Progenitor cell of endocrine pancreas (in vitro differentiated cells): ENCODE results near the gene DPP6. TPM values are rescaled to one million over a fixed set of nuclear protein-coding genes. Genes with fewer than 3 reads are reported as not detected.
A peak's percentile ranks its signal among the peaks of the same experiment; 100 is the strongest.

Source experiments
- DNase-seq: peaks from one replicate; pipeline ENCODE4 v3.0.0; 2021; ENCODE audit warnings: low spot score; ENCODE audit not compliant: unreplicated experiment
- H3K27ac Mint-ChIP-seq: 2 replicates; pipeline ENCODE4 v1.8.0; 2021; ENCODE audit warnings: mild to moderate bottlenecking, moderate library complexity, mixed read lengths
- H3K27me3 Mint-ChIP-seq: 2 replicates; pipeline ENCODE4 v1.8.0; 2021; ENCODE audit warnings: mixed read lengths
- H3K36me3 Mint-ChIP-seq: 2 replicates; pipeline ENCODE4 v1.8.0; 2022; ENCODE audit warnings: mixed read lengths; ENCODE audit not compliant: insufficient read depth
- H3K4me1 Mint-ChIP-seq: 2 replicates; pipeline ENCODE4 v1.8.0; 2021; ENCODE audit warnings: low read depth, mixed read lengths
- H3K4me3 Mint-ChIP-seq: 2 replicates; pipeline ENCODE4 v1.8.0; 2021; ENCODE audit warnings: low read depth, mild to moderate bottlenecking, moderate library complexity, mixed read lengths
- H3K9me3 Mint-ChIP-seq: 2 replicates; pipeline ENCODE4 v1.8.0; 2021; ENCODE audit warnings: low read depth, mixed read lengths
- CTCF ChIP-seq: fragments of 200-600 bp; sonication (generic); IDR thresholded peaks from one replicate; pipeline ENCODE4 v1.5.0; 2021; ENCODE audit warnings: antibody characterized with exemption, mild to moderate bottlenecking; ENCODE audit not compliant: unreplicated experiment
- total RNA-seq: library from RNA; stranded (reverse); gene quantifications from 2 replicates; pipeline ENCODE4 v1.2.1, GENCODE V29; 2021

Gene DPP6
- total RNA-seq, 1 donor from 2014 or later: 13.4 TPM

GRCh38 chr7:154899862-154900261 lies 847.7 kb downstream of the DPP6 start:
- H3K36me3 Mint-ChIP-seq: no peaks in the 10 kb centered on the region

DNA sequence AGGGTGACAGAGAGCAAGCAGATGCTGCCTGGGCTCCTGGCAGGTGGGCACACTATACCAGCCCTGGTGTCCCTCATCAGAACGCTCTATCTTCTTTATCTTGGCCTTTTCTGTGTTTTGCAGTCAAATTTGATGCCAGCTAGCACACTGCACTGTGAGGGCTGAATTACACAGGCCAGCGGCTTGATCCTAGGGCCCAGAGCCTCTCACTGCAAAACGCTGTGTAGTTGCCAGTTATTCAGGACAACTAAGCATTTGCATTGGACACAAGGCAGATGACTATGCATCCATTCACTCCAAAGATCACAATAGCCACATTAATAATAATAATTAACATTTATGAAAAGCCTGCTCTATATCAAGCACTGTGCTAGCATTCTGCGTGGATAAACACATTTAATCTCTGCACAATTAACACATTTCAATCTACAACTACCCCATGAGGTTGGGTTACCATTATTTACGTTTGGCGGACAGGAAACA lies 850.4 kb downstream of the DPP6 start:
- H3K36me3 Mint-ChIP-seq: no peaks in the 10 kb centered on the region
- H3K27ac Mint-ChIP-seq: peak overlapping the region; percentile 96
- no peaks in the 10 kb centered on the region for H3K9me3 Mint-ChIP-seq
- no peak for DNase-seq
- no peaks in the 10 kb centered on the region for H3K27me3 Mint-ChIP-seq
- no peak for TF ChIP-seq CTCF
- peaks cover 21% of the 10 kb centered on the region for H3K4me1 Mint-ChIP-seq
- H3K4me3 Mint-ChIP-seq: peak overlapping the region; percentile 20

More at GRCh38 chr7:154899862-154900261, 847.7 kb downstream of the DPP6 start:
- Mint-ChIP-seq H3K4me1 (peaks cover 18% of the 10 kb centered on the region), H3K4me3 (no peak overlapping the region), H3K27me3 (peaks cover 3% of the 10 kb centered on the region), H3K9me3 (no peaks in the 10 kb centered on the region), H3K27ac (peak overlapping the region; percentile 41)
- DNase-seq: no peak
- TF ChIP-seq CTCF: no peak

GRCh38 chr7:154903083-154903731 lies 851.0 kb downstream of the DPP6 start:
- peak; percentile 25 for DNase-seq
- peaks cover 2% of the 10 kb centered on the region for H3K27me3 Mint-ChIP-seq
- no peaks in the 10 kb centered on the region for H3K9me3 Mint-ChIP-seq
- H3K4me3 Mint-ChIP-seq: peak overlapping the region; percentile 20
- peak overlapping the region; percentile 96 for H3K27ac Mint-ChIP-seq
- no peak for TF ChIP-seq CTCF
- H3K4me1 Mint-ChIP-seq: peaks cover 21% of the 10 kb centered on the region
- H3K36me3 Mint-ChIP-seq: peaks cover 1% of the 10 kb centered on the region

GRCh38 chr7:154905146-154905545 lies 852.9 kb downstream of the DPP6 start:
- H3K27me3 Mint-ChIP-seq: peaks cover 3% of the 10 kb centered on the region
- H3K27ac Mint-ChIP-seq: peak overlapping the region; percentile 88
- DNase-seq: no peak
- H3K9me3 Mint-ChIP-seq: no peaks in the 10 kb centered on the region
- no peak for TF ChIP-seq CTCF
- H3K36me3 Mint-ChIP-seq: peaks cover 2% of the 10 kb centered on the region
- peak overlapping the region; percentile 42 for H3K4me3 Mint-ChIP-seq
- peaks cover 21% of the 10 kb centered on the region for H3K4me1 Mint-ChIP-seq

GRCh38 chr7:154905615-154906014 lies 853.4 kb downstream of the DPP6 start:
- H3K9me3 Mint-ChIP-seq: no peaks in the 10 kb centered on the region
- TF ChIP-seq CTCF: no peak
- peaks cover 3% of the 10 kb centered on the region for H3K27me3 Mint-ChIP-seq

More at GRCh38 chr7:154905615-154906014, 853.4 kb downstream of the DPP6 start:
- Mint-ChIP-seq H3K27ac (no peak overlapping the region), H3K36me3 (peaks cover 2% of the 10 kb centered on the region), H3K4me1 (peaks cover 21% of the 10 kb centered on the region), H3K4me3 (no peak overlapping the region)
- no peak for DNase-seq
